NAMALWA (cell line): ENCODE data around the gene RCOR1.
"Not testable (repeated sequence)": the region's sequence is repeated elsewhere in the genome, so short reads cannot be mapped to it uniquely, and the experiment has no call there.

ENCODE experiments used
- DNase-seq: peaks from one replicate; pipeline ENCODE4 v3.0.0-alpha.2; 2015; ENCODE audit warnings: low spot score

RCOR1 gene

GRCh38 chr14:102591944-102592762 is at the start of gene RCOR1:
Gene RCOR1 (plus strand): TSS chr14:102592649. CDS start chr14:102592887, 238 bp downstream.
- peak; percentile 97 for DNase-seq

DNA sequence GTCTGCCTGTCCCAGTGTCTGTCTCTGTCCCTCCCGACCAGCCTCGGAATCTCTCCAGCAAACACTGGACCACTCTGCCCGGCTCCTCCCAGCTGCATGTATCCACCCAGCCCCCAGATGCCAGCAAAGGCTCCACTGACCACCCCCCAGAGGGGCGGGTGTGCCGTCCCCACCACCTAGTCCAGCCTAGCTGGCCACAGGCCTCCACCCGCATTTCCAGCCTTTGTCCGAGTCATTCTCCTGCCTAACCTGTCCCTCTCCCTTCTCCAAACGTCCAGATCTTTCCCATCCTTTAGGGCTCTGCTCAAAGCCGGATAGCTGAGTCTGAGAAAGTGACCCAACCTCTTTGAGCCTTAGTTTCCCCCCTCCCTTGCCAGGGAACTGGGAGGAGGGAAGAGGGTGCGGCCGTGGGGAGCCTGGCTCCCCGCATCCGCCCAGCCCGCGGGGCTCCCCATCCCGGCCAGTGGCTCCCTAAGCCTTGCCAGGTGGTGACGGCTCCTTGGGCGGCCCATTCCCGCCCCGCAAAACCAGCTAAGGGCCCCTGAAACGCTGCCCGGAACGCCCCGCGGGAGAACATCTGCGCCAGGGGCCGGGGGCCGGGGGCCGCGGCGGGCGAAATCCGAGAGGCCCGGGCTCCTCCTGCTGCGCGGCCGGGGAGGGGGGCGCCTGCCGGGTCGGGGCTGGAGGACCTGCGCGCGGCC is 48.3 kb upstream of the RCOR1 start:
- no peak for DNase-seq

DNA sequence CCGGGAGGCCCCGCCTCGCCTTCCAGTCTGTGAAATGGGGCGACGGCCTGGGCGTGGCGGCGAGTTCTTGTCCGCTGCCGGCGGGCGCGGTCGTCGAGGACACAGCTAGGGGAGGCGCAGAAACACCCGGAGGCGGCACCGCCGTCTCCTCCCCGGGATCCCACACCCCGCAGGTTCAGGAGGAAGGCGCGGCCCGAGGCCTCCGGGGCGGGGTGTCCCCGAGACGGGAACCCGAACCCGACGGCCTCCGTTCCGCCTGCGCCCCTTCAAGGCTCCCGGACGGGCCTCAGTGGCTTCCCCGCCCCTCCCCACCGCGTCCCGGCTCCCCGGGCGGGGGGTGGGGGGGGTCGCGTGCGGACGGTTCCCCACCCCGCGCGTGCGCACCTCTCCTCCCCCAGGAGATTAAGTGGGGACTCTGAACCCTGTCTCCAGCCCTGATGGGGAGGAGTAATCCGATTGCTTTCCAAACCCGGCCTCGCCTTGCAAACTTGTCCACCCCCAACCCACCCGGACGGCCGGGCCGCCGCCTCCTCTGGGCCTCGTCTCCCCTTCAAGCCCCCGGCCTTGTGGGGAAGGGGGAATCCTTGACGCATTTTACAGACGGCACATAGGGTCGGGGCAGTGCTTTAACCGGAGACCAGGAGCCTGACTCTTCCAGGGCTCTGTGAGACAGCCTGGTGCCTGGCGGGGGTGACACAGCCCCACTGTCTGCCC is 47.5 kb upstream of the RCOR1 start:
- DNase-seq: no peak

- no peak for DNase-seq
Measured at GRCh38 chr14:102545461-102546265, 46.8 kb upstream of the RCOR1 start.

DNA sequence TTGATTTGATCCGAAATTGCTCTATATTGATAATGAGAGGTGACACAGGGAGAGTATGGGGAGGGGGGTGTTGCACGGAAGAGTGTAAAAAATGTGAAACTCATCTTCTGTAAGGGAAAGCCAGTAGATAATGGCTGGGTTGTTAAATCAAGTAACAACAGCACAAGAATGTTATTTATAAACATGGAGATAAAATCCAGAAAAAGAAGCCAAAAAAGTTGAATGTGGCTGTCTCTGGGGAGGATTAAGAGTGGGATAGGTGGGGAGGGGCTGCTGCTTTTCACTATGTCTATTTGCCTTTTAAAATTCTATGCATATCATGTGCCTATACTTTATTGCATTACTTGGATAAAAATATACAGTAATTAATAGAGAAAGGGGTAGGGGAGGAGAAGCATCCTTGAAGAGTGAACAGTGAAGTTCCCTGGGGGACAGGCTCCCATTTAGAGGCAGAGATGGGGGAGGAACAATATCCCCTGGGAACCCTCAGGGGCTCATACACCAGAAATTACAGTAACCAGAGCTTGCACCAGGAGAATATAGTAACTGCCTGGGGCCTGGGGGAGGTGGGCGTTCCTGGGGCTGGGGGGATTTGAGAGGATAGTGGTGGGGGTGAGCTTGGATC is 43.7 kb upstream of the RCOR1 start:
- no peak for DNase-seq

GRCh38 chr14:102550927-102551401 is 41.5 kb upstream of the RCOR1 start:
- DNase-seq: not testable (repeated sequence)

GRCh38 chr14:102551995-102552705 is 40.3 kb upstream of the RCOR1 start:
- no peak for DNase-seq

GRCh38 chr14:102554821-102555819 is 37.3 kb upstream of the RCOR1 start:
- DNase-seq: no peak

GRCh38 chr14:102556098-102556677 is 36.3 kb upstream of the RCOR1 start:
- DNase-seq: no peak

DNA sequence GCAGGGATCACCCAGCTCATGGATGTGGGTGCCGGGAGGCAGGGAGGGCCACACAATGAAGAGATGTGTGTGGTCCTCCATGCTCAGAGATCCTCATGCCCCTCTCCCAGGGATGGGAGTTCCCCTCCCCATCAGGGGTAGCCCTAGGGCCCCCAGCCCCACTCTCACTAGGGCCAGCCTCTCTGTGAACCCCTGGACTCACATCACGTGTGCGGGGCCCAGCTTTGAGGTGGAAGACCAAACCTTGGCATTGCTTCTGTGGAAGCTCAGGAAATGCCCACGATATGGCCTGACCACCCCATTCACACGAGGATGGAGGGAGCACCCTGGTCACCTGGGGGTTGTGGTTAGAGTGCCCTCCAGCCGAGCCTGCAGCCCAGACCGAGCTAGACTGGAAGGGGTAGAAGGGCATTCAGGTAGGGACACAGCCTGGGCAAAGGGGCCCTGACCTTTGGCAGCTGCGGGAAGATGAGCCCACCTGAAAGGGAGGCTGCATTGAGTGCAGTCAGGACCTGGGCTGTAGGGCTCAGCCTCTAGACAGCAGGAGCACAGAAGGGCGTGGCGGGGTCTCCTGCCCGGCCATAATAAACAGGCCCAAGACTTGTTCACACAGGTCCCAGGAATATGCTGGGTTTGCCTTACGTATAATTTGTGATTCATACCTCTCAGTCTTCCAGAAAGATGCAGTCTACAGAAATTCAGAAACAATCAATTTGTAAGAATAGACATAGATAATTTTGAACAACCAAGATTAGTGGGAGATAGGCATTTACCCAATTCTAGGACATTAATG is 34.8 kb upstream of the RCOR1 start:
- DNase-seq: no peak

GRCh38 chr14:102558556-102558955 is 33.9 kb upstream of the RCOR1 start:
- DNase-seq: no peak

DNA sequence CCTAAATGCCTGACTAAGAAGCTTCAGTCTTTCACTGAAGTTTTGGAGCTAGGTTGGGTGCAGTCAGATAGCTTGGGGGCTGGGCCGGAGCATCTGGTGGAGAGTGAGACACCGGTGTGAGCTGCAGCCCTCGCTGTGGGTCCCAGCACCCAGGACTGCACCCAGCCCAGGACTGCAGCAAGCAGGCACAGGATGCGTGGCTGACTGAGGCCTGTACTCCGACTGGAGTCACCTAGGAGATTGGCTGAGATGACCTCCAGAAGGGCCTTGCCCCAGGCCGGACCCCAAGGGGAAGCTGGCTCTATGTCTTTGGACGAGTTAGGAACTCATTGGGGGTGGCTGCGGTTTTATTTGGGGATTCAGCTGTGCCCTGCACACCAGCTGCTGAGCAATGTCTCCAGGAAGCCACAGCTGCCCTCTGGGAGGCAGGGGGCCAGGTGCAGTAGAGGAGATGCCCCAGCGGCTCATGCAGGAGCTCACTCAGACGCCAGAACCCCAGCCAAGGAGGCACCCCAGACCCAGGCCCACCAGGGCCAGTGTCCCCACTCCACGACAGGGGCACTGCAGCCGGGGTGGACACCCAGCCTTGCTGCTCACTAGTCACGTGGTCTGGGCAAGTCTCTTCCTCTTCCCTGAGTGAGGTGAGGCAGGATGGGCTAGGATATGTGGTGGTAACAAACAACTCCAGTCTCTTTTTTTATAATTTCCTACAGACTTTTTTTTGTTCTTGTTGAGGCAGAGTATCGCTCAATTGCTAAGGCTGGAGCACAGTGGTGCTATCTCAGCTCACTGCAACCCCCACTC is 31.8 kb upstream of the RCOR1 start:
- DNase-seq: peak; percentile 88

GRCh38 chr14:102565331-102565887 is 27.0 kb upstream of the RCOR1 start:
- peak; percentile 39 for DNase-seq

DNA sequence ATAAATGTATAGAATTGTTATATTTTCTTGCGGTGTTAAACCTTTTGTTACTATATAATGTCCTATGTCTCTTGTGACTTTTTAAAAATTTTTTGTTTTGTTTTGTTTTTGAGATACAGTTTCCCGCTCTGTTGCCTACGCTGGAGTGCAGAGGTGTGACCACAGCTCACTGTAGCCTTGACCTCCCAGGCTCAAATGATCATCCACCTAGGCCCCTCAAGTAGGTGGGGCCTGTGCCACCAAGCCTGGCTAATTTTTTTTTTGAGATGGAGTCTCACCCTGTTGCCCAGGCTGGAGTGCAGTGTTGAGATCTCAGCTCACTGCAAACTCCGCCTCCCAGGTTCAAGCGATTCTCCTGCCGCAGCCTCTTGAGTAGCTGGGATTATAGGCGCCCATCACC is 26.5 kb upstream of the RCOR1 start:
- DNase-seq: no peak

GRCh38 chr14:102568115-102568614 is 24.3 kb upstream of the RCOR1 start:
- DNase-seq: peak; percentile 26

DNA sequence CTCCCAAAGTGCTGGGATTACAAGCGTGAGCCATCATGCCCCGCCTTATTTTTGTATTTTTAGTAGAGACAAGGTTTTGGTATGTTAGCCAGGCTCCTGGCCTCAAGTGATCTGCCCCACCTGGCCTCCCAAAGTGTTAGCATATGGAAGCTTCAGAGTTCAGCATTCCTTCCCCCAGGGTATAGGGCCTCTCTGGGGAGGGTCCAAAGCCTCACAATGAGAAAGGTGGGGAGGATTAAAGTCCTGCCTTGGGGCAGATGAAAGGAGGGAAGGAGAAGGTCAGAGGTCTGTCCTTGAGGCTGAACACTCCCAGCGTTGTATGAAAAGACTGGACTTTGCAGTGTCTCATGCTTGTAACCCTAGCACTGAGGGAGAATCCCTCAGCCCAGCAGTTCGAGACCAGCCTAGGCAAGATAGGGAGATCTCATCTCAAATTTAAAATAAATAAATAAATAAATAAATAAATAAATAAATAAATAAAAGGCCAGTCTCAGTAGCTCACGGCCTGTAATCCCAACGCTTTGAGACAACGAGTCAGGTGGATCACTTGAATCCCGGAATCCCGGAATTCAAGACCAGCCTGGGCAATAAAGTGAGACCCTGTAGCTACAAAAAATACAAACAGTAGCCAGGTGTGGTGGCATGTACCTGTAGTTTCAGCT is 22.0 kb upstream of the RCOR1 start:
- DNase-seq: no peak
